HG03469 (cell line): ENCODE data around the gene CRB2.

ENCODE experiments used
- ATAC-seq: cut with Tn5 transposase; IDR thresholded peaks from one replicate; pipeline ENCODE4 v1.9.1; 2021; ENCODE audit warnings: mild to moderate bottlenecking, moderate library complexity, moderate number of reproducible peaks; ENCODE audit not compliant: unreplicated experiment

CRB2 gene

DNA sequence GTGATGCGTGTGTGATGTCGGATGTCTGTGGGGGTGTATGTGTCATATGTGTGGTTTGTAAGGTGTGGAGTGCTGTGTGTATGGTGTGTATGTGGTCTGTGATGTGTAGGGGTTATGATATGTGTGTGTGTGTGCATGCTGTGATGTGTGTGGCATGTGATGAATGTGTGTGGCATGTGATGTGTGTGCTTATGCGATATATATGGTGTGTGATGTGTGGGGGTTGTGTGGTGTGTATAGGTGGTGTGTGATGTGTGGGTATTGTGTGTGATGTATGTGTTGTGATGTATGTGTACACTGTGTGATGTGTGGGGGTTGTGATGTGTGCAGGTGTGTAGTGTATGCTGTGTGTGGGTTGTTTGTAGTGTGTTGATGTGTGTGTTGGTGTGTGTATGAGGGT is 9.2 kb upstream of the CRB2 start:
- no peak for ATAC-seq

DNA sequence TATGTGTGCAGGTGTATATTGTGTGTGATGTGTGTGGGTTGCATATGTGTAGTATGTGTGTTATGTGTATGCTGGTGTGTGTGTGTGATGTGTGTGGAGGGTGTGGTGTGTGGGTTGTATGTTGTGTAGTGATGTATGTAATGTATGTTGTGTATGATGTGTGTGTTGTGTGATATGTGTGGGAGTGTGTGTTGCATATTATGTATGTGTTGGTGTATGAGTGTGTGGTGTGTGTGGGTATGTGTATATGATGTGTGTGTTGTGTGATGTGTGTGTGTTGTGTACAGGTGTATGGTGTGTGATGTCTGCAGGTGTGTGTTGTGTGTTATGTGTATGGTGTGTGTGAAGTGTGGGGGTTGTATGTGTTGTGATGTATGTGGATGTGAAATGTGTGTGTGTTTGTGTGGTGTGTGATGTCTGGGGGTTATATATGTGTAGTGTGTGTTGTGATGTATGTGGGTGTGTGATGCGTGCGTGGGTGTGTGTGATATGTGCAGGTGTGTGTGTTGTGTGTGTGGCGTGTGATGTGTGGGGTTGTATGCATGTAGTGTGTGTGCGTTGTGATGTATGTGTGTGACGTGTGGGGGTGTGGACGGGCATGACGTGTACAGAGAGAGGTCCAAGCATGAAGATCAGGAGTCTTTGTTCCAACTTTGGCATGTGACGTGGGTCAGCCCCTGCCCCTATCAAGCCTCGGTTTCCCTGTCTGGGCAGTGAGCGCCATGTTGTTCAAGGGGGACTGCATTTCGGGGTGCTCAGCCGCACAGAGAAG is 8.5 kb upstream of the CRB2 start:
- no peak for ATAC-seq

GRCh38 chr9:123348317-123348992 is 7.5 kb upstream of the CRB2 start:
- ATAC-seq: no peak

GRCh38 chr9:123349033-123349432 is 7.0 kb upstream of the CRB2 start:
- ATAC-seq: no peak

- no peak for ATAC-seq
These were observed 6.1 kb upstream of the CRB2 start for GRCh38 chr9:123349691-123350480.

- no peak for ATAC-seq
These were observed 5.2 kb upstream of the CRB2 start for GRCh38 chr9:123350590-123351310.

- ATAC-seq: no peak
These were observed 3.0 kb upstream of the CRB2 start for GRCh38 chr9:123353041-123353440.

- ATAC-seq: peak; percentile 45
These were observed 1.9 kb upstream of the CRB2 start for GRCh38 chr9:123353984-123354591.

DNA sequence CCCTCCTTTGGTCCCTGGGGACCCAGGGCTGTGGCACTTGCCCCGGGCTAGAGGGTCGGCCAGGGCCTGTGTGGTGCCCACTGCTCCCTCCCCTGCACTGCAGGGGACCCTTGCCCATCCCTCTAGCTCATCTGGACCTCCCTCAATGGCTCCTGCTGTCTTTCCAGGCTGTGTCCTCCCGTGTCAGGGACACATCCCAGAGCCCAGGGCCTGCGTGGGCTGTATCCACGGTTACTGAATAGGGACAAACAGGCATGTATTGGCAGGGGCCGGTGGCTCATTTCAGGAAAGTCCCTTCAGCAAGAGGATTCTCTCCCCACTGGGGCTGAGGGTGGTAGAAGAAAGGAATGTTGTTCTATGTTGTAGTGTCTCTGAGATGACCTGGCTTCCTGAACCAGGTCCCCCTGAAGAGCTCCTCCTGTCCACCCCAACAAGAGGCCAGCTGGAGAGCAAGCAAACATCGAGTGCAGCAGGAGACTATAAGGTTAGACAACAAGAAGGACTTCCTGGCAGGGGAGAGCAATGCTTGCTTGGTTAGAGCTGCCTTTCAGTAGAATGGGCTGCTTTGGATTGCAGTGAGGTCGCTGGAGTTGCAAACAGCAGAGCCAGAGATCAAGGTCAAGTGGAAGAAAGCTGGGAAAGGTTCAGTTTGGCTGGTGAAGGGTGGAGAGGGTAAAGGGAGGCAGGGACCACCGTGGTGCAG is 1.0 kb upstream of the CRB2 start:
- no peak for ATAC-seq

DNA sequence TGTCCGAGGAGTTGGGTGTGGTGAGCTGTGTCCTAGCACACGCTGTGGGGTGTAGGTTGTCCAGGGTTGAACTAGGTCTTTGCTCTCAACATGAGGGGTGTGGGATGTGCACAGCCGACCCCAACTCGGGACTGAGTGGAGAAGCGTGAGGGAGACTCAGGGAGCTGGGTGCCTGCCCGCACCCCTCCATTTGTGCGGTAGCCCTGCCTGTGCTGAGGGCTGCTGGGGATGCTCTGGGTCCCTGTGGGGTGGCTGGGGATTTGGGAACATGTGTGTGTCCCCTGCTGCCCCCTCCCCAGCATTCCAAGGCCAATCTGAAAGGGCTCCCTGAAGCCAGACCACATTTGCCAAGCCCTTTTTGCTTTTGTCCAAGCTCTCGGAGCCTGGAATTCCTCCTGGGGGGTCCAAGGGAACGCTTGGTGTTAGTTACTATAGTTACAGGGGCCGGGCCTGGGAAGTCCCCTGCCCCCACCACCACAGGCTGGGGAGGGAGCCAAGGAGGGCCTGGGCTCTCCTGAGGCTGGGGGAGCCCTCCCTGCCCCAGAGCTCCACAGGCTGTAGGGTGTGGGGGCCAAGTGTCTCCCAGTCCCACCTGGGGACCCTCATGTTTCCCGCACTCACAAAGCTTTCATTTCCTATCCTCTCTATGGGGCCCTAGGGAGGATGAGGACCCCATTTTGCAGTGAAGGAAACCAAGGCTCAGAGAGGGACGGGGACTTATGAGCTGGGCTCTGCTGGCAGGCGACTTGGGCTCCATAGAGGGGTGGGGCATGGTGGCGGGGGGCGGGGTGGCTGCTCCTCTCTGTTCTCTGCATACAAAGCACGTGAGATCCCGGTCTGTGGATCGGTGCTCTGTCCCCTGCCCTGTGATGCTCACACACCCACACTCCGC is 1.1 kb downstream of the CRB2 start:
- ATAC-seq: no peak

DNA sequence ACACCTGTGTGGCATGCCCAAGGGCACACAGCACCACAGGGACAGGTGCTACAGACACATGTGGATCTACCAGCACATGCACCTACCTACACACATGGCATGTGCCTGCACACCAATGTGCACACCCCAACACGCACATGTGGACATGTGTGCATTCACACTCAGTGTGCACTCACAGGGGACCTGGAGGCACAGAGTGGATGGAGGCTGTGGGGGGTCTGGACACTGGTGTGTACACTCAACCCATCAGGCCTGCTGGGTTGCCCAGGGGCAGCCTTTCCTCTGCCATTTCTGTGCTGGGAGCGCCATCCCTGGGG is 1.7 kb downstream of the CRB2 start:
- no peak for ATAC-seq

DNA sequence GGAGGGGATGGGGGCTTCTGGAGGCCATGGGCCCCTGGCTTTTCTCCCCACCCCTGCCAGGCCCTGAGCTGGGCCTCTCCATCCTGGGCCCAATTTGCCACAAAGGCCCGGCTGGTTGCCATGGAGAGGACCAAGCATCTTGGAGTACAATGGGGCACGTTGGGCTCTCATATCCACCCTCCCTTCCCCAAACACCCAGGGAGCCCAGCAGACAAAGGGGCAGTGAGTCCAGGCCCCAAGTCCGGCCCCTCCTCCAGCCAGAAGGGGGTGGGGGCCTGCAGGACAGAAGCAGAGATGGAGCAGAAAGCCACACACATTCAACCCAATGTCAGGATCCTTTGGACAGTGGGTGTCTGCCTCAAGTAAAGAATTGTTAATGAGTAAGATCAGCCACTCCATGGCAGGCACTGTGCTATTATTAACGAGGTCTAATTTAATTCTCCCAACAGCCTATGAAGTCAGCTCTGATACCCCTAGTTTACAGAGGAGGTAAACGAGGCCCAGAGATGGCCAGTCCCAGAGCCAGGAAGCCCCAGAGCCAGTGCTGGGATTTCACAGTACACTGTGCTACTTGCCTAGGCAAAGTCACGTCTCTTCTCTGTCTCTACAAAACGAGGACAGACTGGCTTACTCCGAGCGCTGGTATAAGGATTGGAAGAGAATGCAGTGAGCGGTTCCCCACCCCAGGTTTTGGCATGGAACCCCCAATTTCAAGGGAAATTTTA is 2.3 kb downstream of the CRB2 start:
- no peak for ATAC-seq

DNA sequence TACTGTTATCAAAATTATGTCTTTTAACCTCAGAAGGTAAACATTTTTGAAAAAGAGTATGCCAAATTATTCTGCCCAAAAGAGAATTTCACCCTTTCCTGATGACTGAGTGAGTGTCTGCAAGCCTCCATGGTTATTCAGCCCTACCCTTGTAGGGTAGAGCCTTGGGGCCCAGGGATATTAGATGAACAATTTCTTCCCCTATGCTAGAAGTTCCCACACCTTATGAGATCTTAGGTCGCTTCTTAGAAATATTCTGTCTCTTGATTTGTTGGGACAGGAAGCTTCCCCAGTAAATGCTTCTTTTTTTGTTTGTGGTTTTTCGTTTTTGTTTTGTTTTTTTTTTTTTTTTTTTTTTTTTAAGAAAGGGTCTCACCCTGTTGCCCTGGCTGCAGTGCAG is 3.1 kb downstream of the CRB2 start:
- no peak for ATAC-seq

DNA sequence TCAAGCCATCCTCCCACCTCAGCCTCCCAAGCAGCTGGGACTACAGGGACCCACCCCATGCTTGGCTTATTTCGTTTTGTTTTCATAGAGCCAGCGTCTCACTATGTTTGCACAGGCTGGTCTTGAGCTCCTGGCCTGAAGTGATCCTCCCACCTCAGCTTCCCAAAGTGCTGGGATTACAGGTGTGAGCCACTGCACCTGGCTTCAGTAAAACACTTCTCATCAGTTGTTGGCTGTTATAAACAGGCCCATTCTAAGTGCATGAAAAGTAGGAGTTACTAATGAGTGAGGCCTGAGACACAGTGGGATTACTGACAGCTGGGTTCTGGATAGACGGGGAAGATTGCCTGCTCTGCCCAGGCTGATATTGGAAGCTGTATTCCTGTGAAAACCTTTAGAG is 3.5 kb downstream of the CRB2 start:
- no peak for ATAC-seq

DNA sequence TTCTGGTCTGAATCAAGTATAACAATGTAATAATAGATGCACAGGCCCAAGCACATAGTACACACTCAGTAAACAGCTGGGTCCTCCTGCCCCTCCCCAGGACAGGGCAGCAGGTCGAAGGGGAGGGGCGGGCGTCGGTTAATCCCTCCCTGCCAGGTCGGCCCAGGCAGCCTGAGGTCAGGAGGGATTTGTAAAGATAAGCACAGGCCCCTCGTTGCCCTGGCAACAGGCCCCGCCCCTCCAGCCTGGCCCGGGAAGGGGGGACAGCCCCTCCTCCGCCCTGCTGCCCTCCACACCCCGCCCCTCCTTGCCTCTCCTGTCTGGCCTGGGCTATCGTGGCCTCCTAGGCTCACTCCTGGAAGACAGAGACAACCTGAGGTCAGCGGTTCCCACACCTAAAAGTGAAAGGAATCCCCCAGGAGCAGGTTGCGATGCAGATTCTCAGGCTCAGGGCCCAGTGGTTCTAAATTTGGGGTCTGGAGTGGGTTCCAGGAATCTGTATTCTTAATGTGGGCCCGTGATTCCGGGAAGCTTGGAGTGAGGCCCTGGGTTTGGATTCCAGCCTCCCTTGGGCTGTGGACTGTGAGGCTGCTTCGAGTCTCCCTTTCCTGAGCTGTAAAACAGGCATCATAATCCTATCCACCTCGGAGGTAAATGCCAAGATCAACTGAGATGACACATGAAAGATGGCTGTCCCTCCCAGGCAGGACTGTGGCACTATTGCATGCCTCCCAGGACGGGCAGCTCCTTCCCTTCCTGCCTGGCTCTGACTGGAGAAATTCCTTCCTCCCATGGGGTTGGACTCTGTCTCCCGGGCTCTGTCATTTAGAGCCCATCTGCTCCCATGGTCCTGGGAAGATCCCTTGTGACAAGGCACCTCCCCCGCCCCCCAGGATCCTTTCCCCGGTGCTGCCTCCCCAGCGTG is 4.4 kb downstream of the CRB2 start:
- ATAC-seq: no peak

- ATAC-seq: no peak
These were observed 5.2 kb downstream of the CRB2 start for GRCh38 chr9:123361086-123361730.
